22Rv1 (cell line): ENCODE measurements around the gene KCNA5.

ENCODE experiments used
- CTCF ChIP-seq: fragments of 450-650 bp; IDR thresholded peaks from 2 replicates; pipeline ENCODE4 v1.5.1; 2017; ENCODE audit warnings: mild to moderate bottlenecking
- ZFX ChIP-seq: fragments of 450-650 bp; IDR thresholded peaks from 2 replicates; pipeline ENCODE4 v1.6.1; 2017; ENCODE audit warnings: antibody characterized with exemption, borderline replicate concordance

GRCh38 chr12:5036031-5036430 is 7.6 kb upstream of the KCNA5 start:
- TF ChIP-seq CTCF (no peak), ZFX (no peak)
